ENCODE measurements around the gene NEK4.

GRCh38 chr3:52777127-52777958, 6.6 kb upstream of the NEK4 start, which contains the start of gene ITIH1:
- TF ChIP-seq CTCF (IDR thresholded peaks at IDR 0.05) (no peak), MAX (IDR thresholded peaks at IDR 0.05; ENCODE audit: low read depth) (no peak)
